CD14-positive monocyte (primary cell): ENCODE results near the gene MPDU1. TPM values are rescaled to one million over a fixed set of nuclear protein-coding genes. Genes with fewer than 3 reads are reported as not detected.
A peak's percentile ranks its signal among the peaks of the same experiment; 100 is the strongest.

Experiments
- DNase-seq, 3 donors: peaks; one replicate each; pipeline ENCODE4 v3.0.0-alpha.2; 2011 to 2022
- H2AFZ ChIP-seq: 2 replicates; pipeline ENCODE4 v1.6.0; 2012; ENCODE audit warnings: mild to moderate bottlenecking, low read depth, low read length, inconsistent platforms; ENCODE audit not compliant: insufficient read depth, poor library complexity, severe bottlenecking
- H3K27ac ChIP-seq, 2 donors: 1 replicate in 1 of 2; 2 replicates in 1 of 2; pipeline ENCODE4 v1.5.1; 2012 to 2013; ENCODE audit warnings: low read length in 2 of 2, control low read depth in 1 of 2, inconsistent platforms in 1 of 2, low read depth in 1 of 2, mild to moderate bottlenecking in 1 of 2
- H3K27me3 ChIP-seq, 2 donors: one replicate each; pipeline versions ENCODE4 v1.6.0 to v1.6.1; 2011 to 2013; ENCODE audit warnings: low read length in 2 of 2; ENCODE audit not compliant: control insufficient read depth in 2 of 2, insufficient read depth in 2 of 2
- H3K36me3 ChIP-seq, 2 donors: replicated peaks in 1 of 2; 1 replicate in 1 of 2; 2 replicates in 1 of 2; pipeline versions ENCODE4 v1.5.1 to v1.6.1; 2012 to 2013; ENCODE audit warnings: low read length in 2 of 2, control low read depth in 1 of 2, inconsistent platforms in 1 of 2, mild to moderate bottlenecking in 1 of 2; ENCODE audit not compliant: insufficient read depth in 2 of 2, control insufficient read depth in 1 of 2
- H3K4me1 ChIP-seq, 2 donors: 1 replicate in 1 of 2; 2 replicates in 1 of 2; pipeline versions ENCODE4 v1.5.1 to v1.6.1; 2012 to 2013; ENCODE audit warnings: low read length in 2 of 2, control low read depth in 1 of 2, inconsistent platforms in 1 of 2, mild to moderate bottlenecking in 1 of 2, moderate library complexity in 1 of 2; ENCODE audit not compliant: insufficient read depth in 2 of 2, control insufficient read depth in 1 of 2
- H3K4me2 ChIP-seq: replicated peaks from 2 replicates; pipeline ENCODE3; 2012; ENCODE audit warnings: low read length, moderate library complexity, mild to moderate bottlenecking; ENCODE audit not compliant: poor library complexity, severe bottlenecking; ENCODE audit errors: extremely low read depth
- H3K4me3 ChIP-seq, 3 experiments: fragments of 200-600 bp in 1 of 3; sonication (generic) in 1 of 3; replicated peaks in 1 of 3; 1 replicate in 2 of 3; 2 replicates in 1 of 3; pipeline ENCODE4 v1.5.1; 2011 to 2013; ENCODE audit warnings: low read length in 3 of 3, mild to moderate bottlenecking in 3 of 3, control low read depth in 2 of 3, low read depth in 2 of 3, inconsistent platforms in 1 of 3, moderate library complexity in 1 of 3
- H3K79me2 ChIP-seq: 2 replicates; pipeline ENCODE4 v1.6.0; 2012; ENCODE audit warnings: mild to moderate bottlenecking, control low read depth, inconsistent platforms, low read length, moderate library complexity; ENCODE audit not compliant: insufficient read depth
- H3K9ac ChIP-seq: 2 replicates; pipeline ENCODE4 v1.6.0; 2017; ENCODE audit warnings: low read length, mild to moderate bottlenecking; ENCODE audit not compliant: insufficient read depth, poor library complexity, severe bottlenecking
- H3K9me3 ChIP-seq, 2 donors: replicated peaks in 1 of 2; 1 replicate in 1 of 2; 2 replicates in 1 of 2; pipeline versions ENCODE4 v1.5.1 to v1.6.1; 2012 to 2013; ENCODE audit warnings: low read length in 2 of 2, control low read depth in 1 of 2; ENCODE audit not compliant: control insufficient read depth in 1 of 2, insufficient read depth in 1 of 2
- H4K20me1 ChIP-seq: 2 replicates; pipeline ENCODE4 v1.6.0; 2012; ENCODE audit warnings: mild to moderate bottlenecking, low read length, control low read depth, moderate library complexity; ENCODE audit not compliant: insufficient read depth
- H3K27ac Mint-ChIP-seq, 7 donors: one replicate each; pipeline ENCODE4 v1.8.0; 2020; ENCODE audit warnings: mild to moderate bottlenecking in 7 of 7, mixed read lengths in 7 of 7, moderate library complexity in 6 of 7, inconsistent platforms in 2 of 7
- H3K27me3 Mint-ChIP-seq, 3 donors: one replicate each; pipeline ENCODE4 v1.8.0; 2021 to 2022; ENCODE audit warnings: low read depth in 3 of 3, mild to moderate bottlenecking in 3 of 3, mixed read lengths in 3 of 3, moderate library complexity in 3 of 3, inconsistent platforms in 1 of 3
- H3K36me3 Mint-ChIP-seq, 2 donors: one replicate each; pipeline ENCODE4 v1.8.0; 2020; ENCODE audit warnings: mixed read lengths in 2 of 2, inconsistent platforms in 1 of 2, mild to moderate bottlenecking in 1 of 2
- H3K4me1 Mint-ChIP-seq: one replicate; pipeline ENCODE4 v1.8.0; 2020; ENCODE audit warnings: mild to moderate bottlenecking, mixed read lengths
- H3K4me3 Mint-ChIP-seq, 2 donors: one replicate each; pipeline ENCODE4 v1.8.0; 2020; ENCODE audit warnings: mild to moderate bottlenecking in 2 of 2, mixed read lengths in 2 of 2, moderate library complexity in 1 of 2
- H3K9me3 Mint-ChIP-seq, 7 donors: one replicate each; pipeline ENCODE4 v1.8.0; 2020 to 2022; ENCODE audit warnings: mixed read lengths in 7 of 7, mild to moderate bottlenecking in 6 of 7, moderate library complexity in 6 of 7, inconsistent platforms in 2 of 7
- CTCF ChIP-seq: fragments of 200-600 bp; IDR thresholded peaks from one replicate; pipeline ENCODE4 v1.8.0; 2022; ENCODE audit warnings: antibody characterized with exemption, mild to moderate bottlenecking
- WGBS: methylation state at CpG from one replicate; pipeline ENCODE4 v1.1.5; 2013; ENCODE audit warnings: missing lambda C conversion rate; ENCODE audit not compliant: insufficient coverage; 5-methylcytosine and 5-hydroxymethylcytosine counted together
- intact Hi-C, 2 donors: fragments of 100-400 bp; cut with micrococcal nuclease; formaldehyde crosslinking; loops; one replicate each; pipeline versions ENCODE4 v1.15.0 to v1.15.1; 2023
- polyA plus RNA-seq, 3 donors: library from polyadenylated mRNA; depleted of rRNA in 1 of 3; unstranded in 2 of 3; stranded (reverse) in 1 of 3; fragments of 300-500 nt in 2 of 3; fragments of >200 nt in 1 of 3; fragmentation: Illumina TruSeq in 2 of 3; gene quantifications; 1 replicate in 2 of 3; 2 replicates in 1 of 3; pipeline ENCODE4 v1.2.3, GENCODE V29; 2012 to 2021

Gene MPDU1
- polyA plus RNA-seq, 3 donors: 100 to 107 (median 103) TPM

- Mint-ChIP-seq H3K4me3 (peak overlapping the region; percentile 7 to 50), H3K36me3 (peaks cover 73 to 81% of the 10 kb centered on the region in 2 donors), H3K27me3 (peaks cover 0 to 13% (median 2%) of the 10 kb centered on the region in 3 donors), H3K27ac (peak overlapping the region; percentile 78 to 100 (median 99)), H3K4me1 (peaks cover 73% of the 10 kb centered on the region), H3K9me3 (peaks cover 0 to 4% (median 0%) of the 10 kb centered on the region in 7 donors)
- Histone ChIP-seq H3K9me3 (no peaks in the 10 kb centered on the region), H2AFZ (no peak overlapping the region), H3K9ac (no peak overlapping the region), H3K4me1 (peaks cover 70 to 80% of the 10 kb centered on the region in 2 donors), H3K4me2 (peak overlapping the region; percentile 91), H3K79me2 (peaks cover 86% of the 10 kb centered on the region), H3K36me3 (peaks cover 49 to 52% of the 10 kb centered on the region in 2 donors), H3K4me3 (peak overlapping the region in 1 of 3 experiments; percentile 100), H3K27me3 (no peaks in the 10 kb centered on the region), H4K20me1 (peaks cover 84% of the 10 kb centered on the region), H3K27ac (peak overlapping the region; percentile 99)
- TF ChIP-seq CTCF: no peak
- 92% methylated on average over 13 of the region's 14 CpGs for WGBS
- intact Hi-C loops: loop anchor here (5.0 to 10.0 kb wide), 2 partner anchors 252 to 266 kb away; partner anchors contain the start of gene NEURL4 (in 1 of the 2)
- DNase-seq: peak in 1 of 3 donors; percentile 3
Observed at GRCh38 chr17:7576432-7576937, 7.2 kb upstream of the MPDU1 start.

DNA sequence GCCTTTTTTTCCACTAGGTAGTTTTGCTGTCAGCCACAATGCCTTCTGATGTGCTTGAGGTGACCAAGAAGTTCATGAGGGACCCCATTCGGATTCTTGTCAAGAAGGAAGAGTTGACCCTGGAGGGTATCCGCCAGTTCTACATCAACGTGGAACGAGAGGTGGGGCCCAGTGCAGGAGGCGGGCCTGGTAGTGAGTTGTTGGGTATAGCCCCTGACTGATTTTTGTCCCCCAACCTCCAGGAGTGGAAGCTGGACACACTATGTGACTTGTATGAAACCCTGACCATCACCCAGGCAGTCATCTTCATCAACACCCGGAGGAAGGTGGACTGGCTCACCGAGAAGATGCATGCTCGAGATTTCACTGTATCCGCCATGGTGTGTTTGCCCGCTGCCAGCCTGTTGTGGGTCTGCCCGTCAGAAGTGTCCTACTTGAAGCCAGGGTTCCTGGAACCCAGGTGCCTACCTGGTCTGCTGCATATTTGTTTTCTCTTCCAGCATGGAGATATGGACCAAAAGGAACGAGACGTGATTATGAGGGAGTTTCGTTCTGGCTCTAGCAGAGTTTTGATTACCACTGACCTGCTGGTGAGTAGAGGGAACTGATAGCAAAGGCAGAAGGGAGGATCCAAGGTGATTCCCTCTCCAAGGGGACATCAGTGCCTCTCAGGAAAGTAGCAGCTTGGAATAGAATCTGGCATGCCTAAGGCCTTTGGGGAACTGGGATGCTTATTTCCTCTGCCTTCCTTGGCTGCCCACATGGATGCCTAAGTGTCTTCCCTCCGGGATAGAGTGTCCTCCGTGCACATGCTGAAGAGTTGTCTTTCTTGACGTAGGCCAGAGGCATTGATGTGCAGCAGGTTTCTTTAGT, 6.1 kb upstream of the MPDU1 start:
- intact Hi-C loops: loop anchor here (2.0 to 10.0 kb wide), 3 partner anchors 109 to 265 kb away; partner anchors contain the start of genes NEURL4 (in 1 of the 2) and TP53 (in 1 of the 2)
- peaks cover 95% of the 10 kb centered on the region for H4K20me1 ChIP-seq
- peak overlapping the region; percentile 48 to 57 for H3K4me3 Mint-ChIP-seq

More for the DNA sequence above, 6.1 kb upstream of the MPDU1 start:
- peaks cover 76 to 83% of the 10 kb centered on the region in 2 donors for H3K4me1 ChIP-seq
- WGBS: 93% methylated on average over 12 of the region's 17 CpGs
- Mint-ChIP-seq H3K27me3 (peaks cover 0 to 13% (median 0%) of the 10 kb centered on the region in 3 donors), H3K4me1 (peaks cover 76% of the 10 kb centered on the region), H3K27ac (peak overlapping the region; percentile 98 to 100 (median 100)), H3K9me3 (peaks cover 0 to 4% (median 0%) of the 10 kb centered on the region in 7 donors), H3K36me3 (peaks cover 75 to 85% of the 10 kb centered on the region in 2 donors)
- peak overlapping the region in 1 of 3 experiments; percentile 100 for H3K4me3 ChIP-seq
- H3K27me3 ChIP-seq: no peaks in the 10 kb centered on the region
- no peaks in the 10 kb centered on the region for H3K9me3 ChIP-seq
- TF ChIP-seq CTCF: no peak
- no peak overlapping the region for H2AFZ ChIP-seq
- DNase-seq: no peak
- H3K9ac ChIP-seq: peak overlapping the region; percentile 97
- H3K79me2 ChIP-seq: peaks cover 90% of the 10 kb centered on the region
- H3K36me3 ChIP-seq: peaks cover 49 to 52% of the 10 kb centered on the region in 2 donors
- peak overlapping the region; percentile 9 for H3K4me2 ChIP-seq
- peak overlapping the region; percentile 99 for H3K27ac ChIP-seq
